ENCODE data around the gene CHN2.

Gene CHN2

DNA sequence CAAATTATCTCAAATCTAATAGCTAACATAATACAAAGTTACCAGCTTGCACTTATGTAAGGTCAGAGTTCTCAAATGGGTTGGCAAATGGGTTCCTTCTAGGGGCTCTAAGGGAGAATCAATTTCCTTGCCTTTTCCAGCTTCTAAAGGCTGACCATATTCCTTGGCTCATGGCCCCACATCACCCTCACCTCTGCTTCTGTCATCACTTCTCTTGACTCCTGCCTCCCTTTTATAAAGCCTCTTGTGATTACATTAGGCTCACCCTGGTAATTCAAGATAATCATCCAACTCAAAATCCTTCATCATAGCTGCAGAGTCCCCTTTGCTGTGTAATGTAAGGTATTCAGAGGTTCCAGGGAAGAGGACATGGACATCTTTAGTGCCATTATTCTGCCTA is 42.1 kb downstream of the CHN2 start:
- ATAC-seq = no peak
- TF ChIP-seq ISL1 (CRISPR knock-in tag; IDR thresholded peaks at IDR 0.05) (no peak), GLIS3 (CRISPR knock-in tag; IDR thresholded peaks at IDR 0.05) (no peak), ARNTL (CRISPR knock-in tag; IDR thresholded peaks at IDR 0.05; ENCODE audit: borderline replicate concordance, low read depth) (no peak), ESRRG (CRISPR knock-in tag; IDR thresholded peaks at IDR 0.05) (no peak), OSR1 (CRISPR knock-in tag; IDR thresholded peaks at IDR 0.05) (no peak), ZNF8 (CRISPR knock-in tag; IDR thresholded peaks at IDR 0.05) (no peak), ZFP30 (CRISPR knock-in tag; IDR thresholded peaks at IDR 0.05) (no peak), TOX (CRISPR knock-in tag; IDR thresholded peaks at IDR 0.05; ENCODE audit: borderline replicate concordance) (no peak), CSDC2 (CRISPR knock-in tag; IDR thresholded peaks at IDR 0.05) (no peak), BACH2 (CRISPR knock-in tag; IDR thresholded peaks at IDR 0.05; ENCODE audit: borderline replicate concordance) (no peak), RARB (CRISPR knock-in tag; IDR thresholded peaks at IDR 0.05) (no peak)
- TF ChIP-seq, protein P1, sequence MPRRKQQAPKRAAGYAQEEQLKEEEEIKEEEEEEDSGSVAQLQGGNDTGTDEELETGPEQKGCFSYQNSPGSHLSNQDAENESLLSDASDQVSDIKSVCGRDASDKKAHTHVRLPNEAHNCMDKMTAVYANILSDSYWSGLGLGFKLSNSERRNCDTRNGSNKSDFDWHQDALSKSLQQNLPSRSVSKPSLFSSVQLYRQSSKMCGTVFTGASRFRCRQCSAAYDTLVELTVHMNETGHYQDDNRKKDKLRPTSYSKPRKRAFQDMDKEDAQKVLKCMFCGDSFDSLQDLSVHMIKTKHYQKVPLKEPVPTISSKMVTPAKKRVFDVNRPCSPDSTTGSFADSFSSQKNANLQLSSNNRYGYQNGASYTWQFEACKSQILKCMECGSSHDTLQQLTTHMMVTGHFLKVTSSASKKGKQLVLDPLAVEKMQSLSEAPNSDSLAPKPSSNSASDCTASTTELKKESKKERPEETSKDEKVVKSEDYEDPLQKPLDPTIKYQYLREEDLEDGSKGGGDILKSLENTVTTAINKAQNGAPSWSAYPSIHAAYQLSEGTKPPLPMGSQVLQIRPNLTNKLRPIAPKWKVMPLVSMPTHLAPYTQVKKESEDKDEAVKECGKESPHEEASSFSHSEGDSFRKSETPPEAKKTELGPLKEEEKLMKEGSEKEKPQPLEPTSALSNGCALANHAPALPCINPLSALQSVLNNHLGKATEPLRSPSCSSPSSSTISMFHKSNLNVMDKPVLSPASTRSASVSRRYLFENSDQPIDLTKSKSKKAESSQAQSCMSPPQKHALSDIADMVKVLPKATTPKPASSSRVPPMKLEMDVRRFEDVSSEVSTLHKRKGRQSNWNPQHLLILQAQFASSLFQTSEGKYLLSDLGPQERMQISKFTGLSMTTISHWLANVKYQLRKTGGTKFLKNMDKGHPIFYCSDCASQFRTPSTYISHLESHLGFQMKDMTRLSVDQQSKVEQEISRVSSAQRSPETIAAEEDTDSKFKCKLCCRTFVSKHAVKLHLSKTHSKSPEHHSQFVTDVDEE (CRISPR knock-in tag; IDR thresholded peaks at IDR 0.05) = no peak
- TF ChIP-seq, protein P2, sequence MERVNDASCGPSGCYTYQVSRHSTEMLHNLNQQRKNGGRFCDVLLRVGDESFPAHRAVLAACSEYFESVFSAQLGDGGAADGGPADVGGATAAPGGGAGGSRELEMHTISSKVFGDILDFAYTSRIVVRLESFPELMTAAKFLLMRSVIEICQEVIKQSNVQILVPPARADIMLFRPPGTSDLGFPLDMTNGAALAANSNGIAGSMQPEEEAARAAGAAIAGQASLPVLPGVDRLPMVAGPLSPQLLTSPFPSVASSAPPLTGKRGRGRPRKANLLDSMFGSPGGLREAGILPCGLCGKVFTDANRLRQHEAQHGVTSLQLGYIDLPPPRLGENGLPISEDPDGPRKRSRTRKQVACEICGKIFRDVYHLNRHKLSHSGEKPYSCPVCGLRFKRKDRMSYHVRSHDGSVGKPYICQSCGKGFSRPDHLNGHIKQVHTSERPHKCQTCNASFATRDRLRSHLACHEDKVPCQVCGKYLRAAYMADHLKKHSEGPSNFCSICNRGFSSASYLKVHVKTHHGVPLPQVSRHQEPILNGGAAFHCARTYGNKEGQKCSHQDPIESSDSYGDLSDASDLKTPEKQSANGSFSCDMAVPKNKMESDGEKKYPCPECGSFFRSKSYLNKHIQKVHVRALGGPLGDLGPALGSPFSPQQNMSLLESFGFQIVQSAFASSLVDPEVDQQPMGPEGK (CRISPR knock-in tag; IDR thresholded peaks at IDR 0.05; ENCODE audit: borderline replicate concordance) = no peak
- TF ChIP-seq, protein P3, sequence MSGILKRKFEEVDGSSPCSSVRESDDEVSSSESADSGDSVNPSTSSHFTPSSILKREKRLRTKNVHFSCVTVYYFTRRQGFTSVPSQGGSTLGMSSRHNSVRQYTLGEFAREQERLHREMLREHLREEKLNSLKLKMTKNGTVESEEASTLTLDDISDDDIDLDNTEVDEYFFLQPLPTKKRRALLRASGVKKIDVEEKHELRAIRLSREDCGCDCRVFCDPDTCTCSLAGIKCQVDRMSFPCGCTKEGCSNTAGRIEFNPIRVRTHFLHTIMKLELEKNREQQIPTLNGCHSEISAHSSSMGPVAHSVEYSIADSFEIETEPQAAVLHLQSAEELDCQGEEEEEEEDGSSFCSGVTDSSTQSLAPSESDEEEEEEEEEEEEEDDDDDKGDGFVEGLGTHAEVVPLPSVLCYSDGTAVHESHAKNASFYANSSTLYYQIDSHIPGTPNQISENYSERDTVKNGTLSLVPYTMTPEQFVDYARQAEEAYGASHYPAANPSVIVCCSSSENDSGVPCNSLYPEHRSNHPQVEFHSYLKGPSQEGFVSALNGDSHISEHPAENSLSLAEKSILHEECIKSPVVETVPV (CRISPR knock-in tag; IDR thresholded peaks at IDR 0.05) = no peak

DNA sequence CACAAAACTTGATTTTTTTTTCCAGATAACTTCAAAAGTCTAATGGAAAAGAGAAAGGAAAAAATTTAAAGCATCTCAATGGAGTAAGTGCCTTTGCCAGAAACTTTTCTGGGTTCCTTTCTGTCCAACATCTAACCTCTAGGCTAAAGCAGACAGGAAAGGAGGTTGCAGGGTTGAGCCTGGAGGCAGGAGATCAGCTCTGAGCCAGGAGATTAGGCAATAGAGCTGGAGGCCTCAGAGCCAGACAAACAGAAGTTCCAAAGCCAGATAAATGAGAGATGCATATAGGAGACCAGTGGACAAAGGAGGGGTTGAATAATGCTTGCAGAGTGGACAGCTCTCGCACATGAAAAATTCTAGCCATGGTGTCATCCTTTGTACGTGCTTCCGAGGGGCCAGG is 42.9 kb downstream of the CHN2 start:
- TF ChIP-seq SNAI2 (CRISPR knock-in tag; IDR thresholded peaks at IDR 0.05) (no peak), BACH2 (CRISPR knock-in tag; IDR thresholded peaks at IDR 0.05; ENCODE audit: borderline replicate concordance) (no peak), ZFP30 (CRISPR knock-in tag; IDR thresholded peaks at IDR 0.05) (no peak), ZFP3 (CRISPR knock-in tag; IDR thresholded peaks at IDR 0.05) (no peak), ZC3H10 (CRISPR knock-in tag; IDR thresholded peaks at IDR 0.05) (no peak), TCF4 (CRISPR knock-in tag; IDR thresholded peaks at IDR 0.05; ENCODE audit: borderline replicate concordance) (no peak), CSDC2 (CRISPR knock-in tag; IDR thresholded peaks at IDR 0.05) (no peak), ZNF565 (CRISPR knock-in tag; conservative IDR thresholded peaks at IDR 0.05; ENCODE audit: low read depth) (no peak), RARB (CRISPR knock-in tag; IDR thresholded peaks at IDR 0.05) (no peak), ISL1 (CRISPR knock-in tag; IDR thresholded peaks at IDR 0.05) (no peak), OSR1 (CRISPR knock-in tag; IDR thresholded peaks at IDR 0.05) (no peak), ARNTL (CRISPR knock-in tag; IDR thresholded peaks at IDR 0.05; ENCODE audit: borderline replicate concordance, low read depth) (no peak), ESRRG (CRISPR knock-in tag; IDR thresholded peaks at IDR 0.05) (no peak), ZNF70 (CRISPR knock-in tag; IDR thresholded peaks at IDR 0.05) (no peak)
- TF ChIP-seq, protein P3 (CRISPR knock-in tag; IDR thresholded peaks at IDR 0.05) = no peak
- TF ChIP-seq, protein P4, sequence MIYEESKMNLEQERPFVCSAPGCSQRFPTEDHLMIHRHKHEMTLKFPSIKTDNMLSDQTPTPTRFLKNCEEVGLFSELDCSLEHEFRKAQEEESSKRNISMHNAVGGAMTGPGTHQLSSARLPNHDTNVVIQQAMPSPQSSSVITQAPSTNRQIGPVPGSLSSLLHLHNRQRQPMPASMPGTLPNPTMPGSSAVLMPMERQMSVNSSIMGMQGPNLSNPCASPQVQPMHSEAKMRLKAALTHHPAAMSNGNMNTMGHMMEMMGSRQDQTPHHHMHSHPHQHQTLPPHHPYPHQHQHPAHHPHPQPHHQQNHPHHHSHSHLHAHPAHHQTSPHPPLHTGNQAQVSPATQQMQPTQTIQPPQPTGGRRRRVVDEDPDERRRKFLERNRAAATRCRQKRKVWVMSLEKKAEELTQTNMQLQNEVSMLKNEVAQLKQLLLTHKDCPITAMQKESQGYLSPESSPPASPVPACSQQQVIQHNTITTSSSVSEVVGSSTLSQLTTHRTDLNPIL (CRISPR knock-in tag; IDR thresholded peaks at IDR 0.05; ENCODE audit: low read depth) = no peak
- TF ChIP-seq, protein P1 (CRISPR knock-in tag; IDR thresholded peaks at IDR 0.05) = no peak
- TF ChIP-seq, protein P5, sequence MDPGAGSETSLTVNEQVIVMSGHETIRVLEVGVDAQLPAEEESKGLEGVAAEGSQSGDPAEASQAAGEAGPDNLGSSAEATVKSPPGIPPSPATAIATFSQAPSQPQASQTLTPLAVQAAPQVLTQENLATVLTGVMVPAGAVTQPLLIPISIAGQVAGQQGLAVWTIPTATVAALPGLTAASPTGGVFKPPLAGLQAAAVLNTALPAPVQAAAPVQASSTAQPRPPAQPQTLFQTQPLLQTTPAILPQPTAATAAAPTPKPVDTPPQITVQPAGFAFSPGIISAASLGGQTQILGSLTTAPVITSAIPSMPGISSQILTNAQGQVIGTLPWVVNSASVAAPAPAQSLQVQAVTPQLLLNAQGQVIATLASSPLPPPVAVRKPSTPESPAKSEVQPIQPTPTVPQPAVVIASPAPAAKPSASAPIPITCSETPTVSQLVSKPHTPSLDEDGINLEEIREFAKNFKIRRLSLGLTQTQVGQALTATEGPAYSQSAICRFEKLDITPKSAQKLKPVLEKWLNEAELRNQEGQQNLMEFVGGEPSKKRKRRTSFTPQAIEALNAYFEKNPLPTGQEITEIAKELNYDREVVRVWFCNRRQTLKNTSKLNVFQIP (CRISPR knock-in tag; IDR thresholded peaks at IDR 0.05; ENCODE audit: borderline replicate concordance, low read depth) = no peak
- TF ChIP-seq, protein P2 (CRISPR knock-in tag; IDR thresholded peaks at IDR 0.05; ENCODE audit: borderline replicate concordance) = no peak
- no peak for ATAC-seq

Measured in SK-N-SH treated with all-trans-retinoic acid at 6 μM for 48 hours (cell line).